GM19452 (cell line): ENCODE results near the gene RALGAPA2.

Source experiments
- ATAC-seq: cut with Tn5 transposase; IDR thresholded peaks from one replicate; pipeline ENCODE4 v1.9.1; 2021; ENCODE audit not compliant: unreplicated experiment

The RALGAPA2 gene

GRCh38 chr20:20412750-20413149, 299.7 kb downstream of the RALGAPA2 start:
- ATAC-seq = no peak

- no peak for ATAC-seq
Measured at GRCh38 chr20:20411836-20412235, 300.6 kb downstream of the RALGAPA2 start.

- ATAC-seq = no peak
Measured at GRCh38 chr20:20411402-20411801, 301.0 kb downstream of the RALGAPA2 start.

- ATAC-seq = no peak
Measured at GRCh38 chr20:20410678-20411077, 301.8 kb downstream of the RALGAPA2 start.

GRCh38 chr20:20409331-20409730, 303.1 kb downstream of the RALGAPA2 start:
- no peak for ATAC-seq

GRCh38 chr20:20407891-20408805, 304.3 kb downstream of the RALGAPA2 start:
- no peak for ATAC-seq

- no peak for ATAC-seq
Measured at GRCh38 chr20:20406306-20406705, 306.1 kb downstream of the RALGAPA2 start.

GRCh38 chr20:20405623-20406022, 306.8 kb downstream of the RALGAPA2 start:
- no peak for ATAC-seq

GRCh38 chr20:20404633-20405032, 307.8 kb downstream of the RALGAPA2 start:
- ATAC-seq = no peak

GRCh38 chr20:20401991-20402390, 310.5 kb downstream of the RALGAPA2 start:
- no peak for ATAC-seq

- no peak for ATAC-seq
Measured at GRCh38 chr20:20399531-20400500, 312.6 kb downstream of the RALGAPA2 start.

- ATAC-seq = no peak
Measured at GRCh38 chr20:20398123-20398522, 314.3 kb downstream of the RALGAPA2 start.

GRCh38 chr20:20396794-20397193, 315.6 kb downstream of the RALGAPA2 start:
- ATAC-seq = no peak

GRCh38 chr20:20395903-20396568, 316.4 kb downstream of the RALGAPA2 start:
- no peak for ATAC-seq

GRCh38 chr20:20395087-20395486, 317.4 kb downstream of the RALGAPA2 start:
- no peak for ATAC-seq

GRCh38 chr20:20393207-20394120, 319.0 kb downstream of the RALGAPA2 start:
- no peak for ATAC-seq

- ATAC-seq = no peak
Measured at GRCh38 chr20:20391766-20392165, 320.7 kb downstream of the RALGAPA2 start.

- no peak for ATAC-seq
Measured at GRCh38 chr20:20391115-20391514, 321.3 kb downstream of the RALGAPA2 start.

GRCh38 chr20:20390393-20390792, 322.1 kb downstream of the RALGAPA2 start:
- no peak for ATAC-seq

GRCh38 chr20:20386192-20386591, 326.3 kb downstream of the RALGAPA2 start:
- ATAC-seq = no peak
